Measurements from ENCODE around the gene TMEM258.

- TF ChIP-seq CTCF (IDR thresholded peaks at IDR 0.05) = no peak
- no peak for TF ChIP-seq EZH2 (IDR thresholded peaks at IDR 0.05)
- TF ChIP-seq EZH2phosphoT487 (IDR thresholded peaks at IDR 0.05) = no peak
Measured at GRCh38 chr11:61840371-61840770, 48.0 kb upstream of the TMEM258 start.

Measured in neural progenitor cell (in vitro differentiated cells).